ENCODE measurements around the gene RGPD8. TPM values are rescaled to one million over a fixed set of nuclear protein-coding genes. Genes with fewer than 3 reads are reported as not detected.

Gene RGPD8
- total RNA-seq, 2 donors from 2014 or later, result 17.1 to 42.7 TPM

GRCh38 chr2:112481528-112482233 lies 48.2 kb upstream of the RGPD8 start, which contains the start of gene TTL:
Gene TTL (plus strand): TSS chr2:112482156. CDS start chr2:112482345, 189 bp downstream.
- H3K9me3 ChIP-seq (ENCODE audit: control insufficient read depth, low read length), result no peaks in the 10 kb centered on the region
- peak within 1 kb of the TSS; percentile 94 for H3K4me3 Mint-ChIP-seq
- H3K4me1 ChIP-seq (ENCODE audit: control insufficient read depth, insufficient read depth, low read length), result no peaks in the 10 kb centered on the region
- H3K27me3 Mint-ChIP-seq (ENCODE audit: insufficient read depth), result peaks cover 9% of the 10 kb centered on the region
- H3K27me3 ChIP-seq (ENCODE audit: control insufficient read depth, insufficient read depth, low read length, poor library complexity, severe bottlenecking), result no peaks in the 10 kb centered on the region
- peak; percentile 86 for DNase-seq
- H3K9me3 Mint-ChIP-seq, result no peaks in the 10 kb centered on the region
- H3K36me3 ChIP-seq (ENCODE audit: control insufficient read depth, insufficient read depth, low read length), result peaks cover 16% of the 10 kb centered on the region
- peaks cover 14% of the 10 kb centered on the region for H3K36me3 Mint-ChIP-seq (ENCODE audit: low read depth)
- H3K4me3 ChIP-seq (ENCODE audit: low read length), result peak within 1 kb of the TSS; percentile 90
- H3K27ac Mint-ChIP-seq, result peak within 1 kb of the TSS; percentile 94
- peak within 1 kb of the TSS; percentile 66 for H3K27ac ChIP-seq (ENCODE audit: low read depth, low read length)
- WGBS, 2 experiments (ENCODE audit: insufficient coverage in 1 of 2, insufficient read length in 1 of 2), result 0% methylated on average over 21 to 82 of the region's 82 CpGs
- H3K9ac ChIP-seq (ENCODE audit: extremely low read depth, low read length, poor library complexity, severe bottlenecking), result peak within 1 kb of the TSS; percentile 56
- TF ChIP-seq CTCF (conservative IDR thresholded peaks at IDR 0.05), result no peak
- peaks cover 13% of the 10 kb centered on the region for H3K4me1 Mint-ChIP-seq

GRCh38 chr2:112481050-112481527 lies 47.6 kb upstream of the RGPD8 start:
- H3K4me3 Mint-ChIP-seq, result peak overlapping the region; percentile 94
- WGBS, 2 experiments (ENCODE audit: insufficient coverage in 1 of 2, insufficient read length in 1 of 2), result 1 to 3% methylated on average over 12 to 19 of the region's 19 CpGs

GRCh38 chr2:112480530-112481049 lies 47.1 kb upstream of the RGPD8 start:
- no peak overlapping the region for H3K9ac ChIP-seq (ENCODE audit: extremely low read depth, low read length, poor library complexity, severe bottlenecking)
- H3K36me3 Mint-ChIP-seq (ENCODE audit: low read depth), result peaks cover 5% of the 10 kb centered on the region
- peak overlapping the region; percentile 94 for H3K4me3 Mint-ChIP-seq
- WGBS, 2 experiments (ENCODE audit: insufficient coverage in 1 of 2, insufficient read length in 1 of 2), result 45 to 49% methylated on average over 15 to 20 of the region's 20 CpGs
- H3K4me1 Mint-ChIP-seq, result peaks cover 13% of the 10 kb centered on the region
- no peak overlapping the region for H3K27ac Mint-ChIP-seq
- H3K9me3 Mint-ChIP-seq, result no peaks in the 10 kb centered on the region
- H3K27ac ChIP-seq (ENCODE audit: low read depth, low read length), result no peak overlapping the region
- peaks cover 5% of the 10 kb centered on the region for H3K36me3 ChIP-seq (ENCODE audit: control insufficient read depth, insufficient read depth, low read length)
- H3K27me3 Mint-ChIP-seq (ENCODE audit: insufficient read depth), result peaks cover 9% of the 10 kb centered on the region
- no peak for TF ChIP-seq CTCF (conservative IDR thresholded peaks at IDR 0.05)
- H3K4me1 ChIP-seq (ENCODE audit: control insufficient read depth, insufficient read depth, low read length), result no peaks in the 10 kb centered on the region
- peak overlapping the region; percentile 90 for H3K4me3 ChIP-seq (ENCODE audit: low read length)
- no peaks in the 10 kb centered on the region for H3K27me3 ChIP-seq (ENCODE audit: control insufficient read depth, insufficient read depth, low read length, poor library complexity, severe bottlenecking)
- no peak for DNase-seq
- no peaks in the 10 kb centered on the region for H3K9me3 ChIP-seq (ENCODE audit: control insufficient read depth, low read length)

More at GRCh38 chr2:112481050-112481527, 47.6 kb upstream of the RGPD8 start:
- Histone ChIP-seq H3K27ac (ENCODE audit: low read depth, low read length) (peak overlapping the region; percentile 66), H3K9me3 (ENCODE audit: control insufficient read depth, low read length) (no peaks in the 10 kb centered on the region), H3K9ac (ENCODE audit: extremely low read depth, low read length, poor library complexity, severe bottlenecking) (peak overlapping the region; percentile 32), H3K4me1 (ENCODE audit: control insufficient read depth, insufficient read depth, low read length) (no peaks in the 10 kb centered on the region), H3K4me3 (ENCODE audit: low read length) (peak overlapping the region; percentile 90), H3K36me3 (ENCODE audit: control insufficient read depth, insufficient read depth, low read length) (peaks cover 10% of the 10 kb centered on the region), H3K27me3 (ENCODE audit: control insufficient read depth, insufficient read depth, low read length, poor library complexity, severe bottlenecking) (no peaks in the 10 kb centered on the region)
- Mint-ChIP-seq H3K27ac (peak overlapping the region; percentile 91), H3K27me3 (ENCODE audit: insufficient read depth) (peaks cover 9% of the 10 kb centered on the region), H3K9me3 (no peaks in the 10 kb centered on the region), H3K36me3 (ENCODE audit: low read depth) (peaks cover 10% of the 10 kb centered on the region), H3K4me1 (peaks cover 13% of the 10 kb centered on the region)
- TF ChIP-seq CTCF (conservative IDR thresholded peaks at IDR 0.05), result peak; percentile 77
- peak; percentile 94 for DNase-seq
